Smooth muscle cell (in vitro differentiated cells): ENCODE measurements around the gene SYT10. TPM values are rescaled to one million over a fixed set of nuclear protein-coding genes. Genes with fewer than 3 reads are reported as not detected.
"Not testable (repeated sequence)": the region's sequence is repeated elsewhere in the genome, so short reads cannot be mapped to it uniquely, and the experiment has no call there.

Experiments used
- DNase-seq: peaks from one replicate; lab custom pipeline; 2025; ENCODE audit not compliant: unreplicated experiment; lab: John Stamatoyannopoulos, UW
- H2AFZ ChIP-seq: fragments of 200-600 bp; sonication (generic); 2 replicates; pipeline ENCODE4 v1.6.0; 2016; ENCODE audit warnings: antibody characterized with exemption, low read depth, mild to moderate bottlenecking
- H3F3A ChIP-seq: fragments of 200-600 bp; sonication (generic); 2 replicates; pipeline ENCODE4 v1.6.0; 2017; ENCODE audit warnings: antibody characterized with exemption, low read depth
- H3K27ac ChIP-seq: fragments of 200-600 bp; sonication (generic); 2 replicates; pipeline ENCODE4 v1.5.1; 2016; ENCODE audit warnings: low read depth, mild to moderate bottlenecking
- H3K27me3 ChIP-seq: fragments of 200-600 bp; sonication (generic); 2 replicates; pipeline ENCODE4 v1.6.1; 2016; ENCODE audit warnings: low read depth, mild to moderate bottlenecking
- H3K36me3 ChIP-seq: fragments of 200-600 bp; sonication (generic); 2 replicates; pipeline ENCODE4 v1.5.1; 2016; ENCODE audit warnings: low read depth
- H3K4me1 ChIP-seq: fragments of 200-600 bp; sonication (generic); 2 replicates; pipeline ENCODE4 v1.5.1; 2016; ENCODE audit warnings: low read depth
- H3K4me2 ChIP-seq: fragments of 200-600 bp; sonication (generic); 2 replicates; pipeline ENCODE4 v1.6.0; 2016; ENCODE audit warnings: mild to moderate bottlenecking
- H3K4me3 ChIP-seq: fragments of 200-600 bp; sonication (generic); 2 replicates; pipeline ENCODE4 v1.5.1; 2016; ENCODE audit warnings: mild to moderate bottlenecking
- H3K79me2 ChIP-seq: fragments of 200-600 bp; sonication (generic); 2 replicates; pipeline ENCODE4 v1.6.0; 2016; ENCODE audit warnings: low read depth, mild to moderate bottlenecking
- H3K9ac ChIP-seq: fragments of 200-600 bp; sonication (generic); 2 replicates; pipeline ENCODE4 v1.6.0; 2016; ENCODE audit warnings: low read depth
- H3K9me3 ChIP-seq: fragments of 200-600 bp; sonication (generic); replicated peaks from 2 replicates; pipeline ENCODE4 v1.5.1; 2016; ENCODE audit warnings: low read depth
- H4K20me1 ChIP-seq: fragments of 200-600 bp; sonication (generic); 2 replicates; pipeline ENCODE4 v1.6.0; 2016; ENCODE audit warnings: low read depth
- WGBS: methylation state at CpG from one replicate; pipeline ENCODE4 v1.1.7; 2016; ENCODE audit warnings: low lambda C conversion rate; 5-methylcytosine and 5-hydroxymethylcytosine counted together
- polyA plus RNA-seq: library from polyadenylated mRNA; unstranded; fragments of >200 nt; fragmentation: Nextera tagmentation; extraction: Ambion mirVana; gene quantifications from 2 replicates; pipeline ENCODE4 v1.2.1, GENCODE V29; 2016
- total RNA-seq: library from RNA; depleted of rRNA; stranded (reverse); fragments of >200 nt; gene quantifications from 2 replicates; pipeline ENCODE4 v1.2.3, GENCODE V29; 2014
- TF ChIP-seq, protein P1 (sequence below): fragments of 200-600 bp; sonication (generic); IDR thresholded peaks from 2 replicates; pipeline ENCODE4 v1.5.1; 2017; ENCODE audit warnings: borderline replicate concordance, mild to moderate bottlenecking, antibody characterized with exemption; ENCODE audit not compliant: insufficient read depth, poor library complexity, severe bottlenecking

The SYT10 gene
- total and polyA plus RNA-seq, 2 experiments from 2014 or later, result 0.18 to 1.2 TPM

DNA sequence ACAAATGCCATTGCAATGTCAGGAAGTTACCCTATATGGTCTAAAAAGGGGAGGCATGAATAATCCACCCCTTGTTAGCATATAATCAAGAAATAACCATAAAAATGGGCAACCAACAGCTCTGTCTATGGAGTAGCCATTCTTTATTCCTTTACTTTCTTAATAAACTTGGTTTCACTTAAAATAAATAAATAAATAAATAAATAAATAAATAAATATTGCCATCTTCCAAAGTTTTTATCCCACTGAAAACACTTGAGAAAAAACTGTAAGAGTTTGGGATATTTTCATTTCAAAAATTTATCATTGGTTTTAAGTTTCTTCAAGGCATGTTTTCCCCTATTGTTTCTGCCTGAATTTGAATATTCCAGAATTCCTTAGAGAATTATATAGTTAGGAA lies 89.8 kb downstream of the SYT10 start:
- Histone ChIP-seq H4K20me1 (no peaks in the 10 kb centered on the region), H3K36me3 (no peaks in the 10 kb centered on the region), H3K9me3 (no peaks in the 10 kb centered on the region), H3K27ac (no peak overlapping the region), H3K4me3 (no peak overlapping the region), H3K9ac (no peak overlapping the region), H3F3A (no peaks in the 10 kb centered on the region), H3K79me2 (no peaks in the 10 kb centered on the region), H2AFZ (no peak overlapping the region), H3K4me2 (no peak overlapping the region), H3K4me1 (no peaks in the 10 kb centered on the region), H3K27me3 (no peaks in the 10 kb centered on the region)
- TF ChIP-seq, protein P1, sequence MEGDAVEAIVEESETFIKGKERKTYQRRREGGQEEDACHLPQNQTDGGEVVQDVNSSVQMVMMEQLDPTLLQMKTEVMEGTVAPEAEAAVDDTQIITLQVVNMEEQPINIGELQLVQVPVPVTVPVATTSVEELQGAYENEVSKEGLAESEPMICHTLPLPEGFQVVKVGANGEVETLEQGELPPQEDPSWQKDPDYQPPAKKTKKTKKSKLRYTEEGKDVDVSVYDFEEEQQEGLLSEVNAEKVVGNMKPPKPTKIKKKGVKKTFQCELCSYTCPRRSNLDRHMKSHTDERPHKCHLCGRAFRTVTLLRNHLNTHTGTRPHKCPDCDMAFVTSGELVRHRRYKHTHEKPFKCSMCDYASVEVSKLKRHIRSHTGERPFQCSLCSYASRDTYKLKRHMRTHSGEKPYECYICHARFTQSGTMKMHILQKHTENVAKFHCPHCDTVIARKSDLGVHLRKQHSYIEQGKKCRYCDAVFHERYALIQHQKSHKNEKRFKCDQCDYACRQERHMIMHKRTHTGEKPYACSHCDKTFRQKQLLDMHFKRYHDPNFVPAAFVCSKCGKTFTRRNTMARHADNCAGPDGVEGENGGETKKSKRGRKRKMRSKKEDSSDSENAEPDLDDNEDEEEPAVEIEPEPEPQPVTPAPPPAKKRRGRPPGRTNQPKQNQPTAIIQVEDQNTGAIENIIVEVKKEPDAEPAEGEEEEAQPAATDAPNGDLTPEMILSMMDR, result no peak
- DNase-seq, result no peak

DNA sequence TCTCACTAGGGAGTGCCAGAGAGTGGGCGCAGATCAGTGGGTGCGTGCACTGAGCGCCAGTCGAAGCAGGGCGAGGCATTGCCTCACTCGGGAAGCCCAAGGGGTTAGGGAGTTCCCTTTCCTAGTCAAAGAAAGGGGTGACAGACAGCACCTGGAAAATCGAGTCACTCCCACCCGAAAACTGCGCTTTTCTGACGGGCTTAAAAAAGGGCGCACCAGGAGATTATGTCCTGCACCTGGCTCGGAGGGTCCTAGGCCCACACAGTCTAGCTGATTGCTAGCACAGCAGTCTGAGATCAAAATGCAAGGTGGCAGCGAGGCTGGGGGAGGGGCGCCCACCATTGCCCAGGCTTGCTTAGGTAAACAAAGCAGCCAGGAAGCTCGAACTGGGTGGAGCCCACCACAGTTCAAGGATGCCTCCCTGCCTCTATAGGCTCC lies 107.6 kb downstream of the SYT10 start:
- H3K9ac ChIP-seq, H3K4me2 ChIP-seq, H3K79me2 ChIP-seq, H3K4me1 ChIP-seq, H3K27ac ChIP-seq, H3K36me3 ChIP-seq, DNase-seq, H3F3A ChIP-seq, H2AFZ ChIP-seq, H3K27me3 ChIP-seq, H4K20me1 ChIP-seq, H3K4me3 ChIP-seq, H3K9me3 ChIP-seq: not testable (repeated sequence)
- WGBS, result 88% methylated on average over 15 of the region's 15 CpGs

DNA sequence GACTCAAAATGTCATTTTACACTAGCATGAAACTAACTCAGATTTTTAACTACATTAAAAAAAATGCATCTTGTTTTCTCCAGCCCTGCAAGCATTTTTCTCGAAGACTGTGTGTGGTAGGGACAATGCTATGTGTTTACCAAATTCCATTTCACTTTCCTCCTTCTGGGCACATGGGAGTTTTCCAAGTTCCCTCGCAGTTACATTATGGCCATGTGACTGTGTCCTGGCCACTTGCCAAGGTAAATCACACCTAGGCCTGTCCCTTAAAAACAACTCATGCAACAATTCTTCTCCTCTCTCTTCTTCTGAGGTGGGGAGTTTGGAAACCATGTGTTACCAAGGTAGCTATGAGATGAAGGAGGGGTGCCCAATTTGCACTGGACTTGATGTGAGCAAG lies 108.7 kb downstream of the SYT10 start:
- no peaks in the 10 kb centered on the region for H4K20me1 ChIP-seq
- no peaks in the 10 kb centered on the region for H3F3A ChIP-seq
- H3K9me3 ChIP-seq, result no peaks in the 10 kb centered on the region
- H3K79me2 ChIP-seq, result no peaks in the 10 kb centered on the region
- H3K9ac ChIP-seq, result no peak overlapping the region
- WGBS, result 86% methylated on average over 2 of the region's 2 CpGs
- no peaks in the 10 kb centered on the region for H3K4me1 ChIP-seq
- no peak overlapping the region for H3K4me3 ChIP-seq
- no peaks in the 10 kb centered on the region for H3K27me3 ChIP-seq
- no peak overlapping the region for H2AFZ ChIP-seq
- no peaks in the 10 kb centered on the region for H3K36me3 ChIP-seq
- TF ChIP-seq, protein P1, result no peak
- no peak overlapping the region for H3K4me2 ChIP-seq
- H3K27ac ChIP-seq, result no peak overlapping the region
- no peak for DNase-seq
